Loucy (cell line): ENCODE results near the gene DCAF11.

Experiments
- CTCF ChIP-seq: fragments of 200-600 bp; sonication (generic); conservative IDR thresholded peaks from 2 replicates; pipeline ENCODE4 v1.5.1; 2014; ENCODE audit warnings: mild to moderate bottlenecking, antibody characterized with exemption, low read length
- EZH2phosphoT487 ChIP-seq: fragments of 200-600 bp; IDR thresholded peaks from 2 replicates; pipeline ENCODE4 v1.6.1; 2018; ENCODE audit warnings: antibody characterized with exemption, mild to moderate bottlenecking, moderate library complexity, borderline replicate concordance

DNA sequence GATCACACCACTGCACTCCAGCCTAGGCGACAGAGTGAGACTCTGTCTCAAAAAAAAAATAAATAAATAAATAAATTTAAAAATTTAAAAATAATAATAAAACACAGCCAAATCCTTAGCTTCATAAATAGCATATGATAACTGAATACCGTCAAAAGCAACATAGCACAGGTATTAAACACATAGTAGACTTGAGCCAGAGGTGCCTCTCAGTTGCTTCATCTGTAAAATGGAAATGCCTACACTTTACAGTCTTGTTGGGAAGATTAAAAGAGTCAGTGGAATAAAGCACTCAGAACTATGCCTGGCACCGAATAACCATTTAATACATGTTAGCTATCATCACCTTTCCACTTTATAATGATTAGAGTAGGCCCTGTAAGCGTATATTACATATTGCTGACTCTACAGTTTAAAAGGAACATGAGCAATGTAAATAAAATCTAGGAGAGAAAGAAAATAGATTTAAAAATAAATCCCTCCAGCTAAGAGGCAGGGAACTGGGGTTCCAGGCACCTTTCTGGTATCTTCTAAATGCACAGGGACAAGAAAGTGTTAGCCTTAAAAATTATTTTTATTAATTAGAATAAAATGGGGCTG, 7.8 kb upstream of the DCAF11 start:
- no peak for TF ChIP-seq CTCF
- no peak for TF ChIP-seq EZH2phosphoT487
